Epithelial cell of esophagus (primary cell): Measurements from ENCODE around the gene SMIM43.
A peak's percentile ranks its signal among the peaks of the same experiment; 100 is the strongest.

Experiments
- DNase-seq: peaks from one replicate; pipeline ENCODE4 v3.0.0; 2010; ENCODE audit warnings: low read depth
- H3K4me3 ChIP-seq: 2 replicates; pipeline ENCODE4 v1.5.1; 2011; ENCODE audit warnings: mild to moderate bottlenecking, low read length, control low read depth
- CTCF ChIP-seq: IDR thresholded peaks from 2 replicates; pipeline ENCODE4 v1.5.1; 2011; ENCODE audit warnings: low read depth, mild to moderate bottlenecking, low read length, control low read depth, inconsistent platforms; ENCODE audit not compliant: insufficient read depth; ENCODE audit errors: missing control alignments

Gene SMIM43

GRCh38 chr4:121740796-121741409 lies 24.1 kb downstream of the SMIM43 start:
- DNase-seq = peak; percentile 22
- TF ChIP-seq CTCF = no peak
- no peak overlapping the region for H3K4me3 ChIP-seq

GRCh38 chr4:121739575-121739974 lies 25.4 kb downstream of the SMIM43 start:
- no peak for TF ChIP-seq CTCF

GRCh38 chr4:121738780-121739535 lies 26.0 kb downstream of the SMIM43 start:
- no peak for DNase-seq
- no peak for TF ChIP-seq CTCF

More at GRCh38 chr4:121739575-121739974, 25.4 kb downstream of the SMIM43 start:
- no peak for DNase-seq
- no peak overlapping the region for H3K4me3 ChIP-seq

GRCh38 chr4:121737846-121738554 lies 27.0 kb downstream of the SMIM43 start:
- no peak for DNase-seq
- H3K4me3 ChIP-seq = no peak overlapping the region
- no peak for TF ChIP-seq CTCF

More at GRCh38 chr4:121738780-121739535, 26.0 kb downstream of the SMIM43 start:
- no peak overlapping the region for H3K4me3 ChIP-seq

- peak; percentile 69 for DNase-seq
- peak; percentile 67 for TF ChIP-seq CTCF
- no peak overlapping the region for H3K4me3 ChIP-seq
Observed at GRCh38 chr4:121736735-121737351, 28.1 kb downstream of the SMIM43 start.

- TF ChIP-seq CTCF = no peak
- no peak overlapping the region for H3K4me3 ChIP-seq
- DNase-seq = no peak
Observed at GRCh38 chr4:121734571-121734970, 30.4 kb downstream of the SMIM43 start.
